COLO829 (cell line): ENCODE data around the gene PITPNB.

Source experiments
- DNase-seq: peaks from one replicate; pipeline ENCODE4 v3.0.0; 2012; ENCODE audit warnings: low spot score

Gene PITPNB

DNA sequence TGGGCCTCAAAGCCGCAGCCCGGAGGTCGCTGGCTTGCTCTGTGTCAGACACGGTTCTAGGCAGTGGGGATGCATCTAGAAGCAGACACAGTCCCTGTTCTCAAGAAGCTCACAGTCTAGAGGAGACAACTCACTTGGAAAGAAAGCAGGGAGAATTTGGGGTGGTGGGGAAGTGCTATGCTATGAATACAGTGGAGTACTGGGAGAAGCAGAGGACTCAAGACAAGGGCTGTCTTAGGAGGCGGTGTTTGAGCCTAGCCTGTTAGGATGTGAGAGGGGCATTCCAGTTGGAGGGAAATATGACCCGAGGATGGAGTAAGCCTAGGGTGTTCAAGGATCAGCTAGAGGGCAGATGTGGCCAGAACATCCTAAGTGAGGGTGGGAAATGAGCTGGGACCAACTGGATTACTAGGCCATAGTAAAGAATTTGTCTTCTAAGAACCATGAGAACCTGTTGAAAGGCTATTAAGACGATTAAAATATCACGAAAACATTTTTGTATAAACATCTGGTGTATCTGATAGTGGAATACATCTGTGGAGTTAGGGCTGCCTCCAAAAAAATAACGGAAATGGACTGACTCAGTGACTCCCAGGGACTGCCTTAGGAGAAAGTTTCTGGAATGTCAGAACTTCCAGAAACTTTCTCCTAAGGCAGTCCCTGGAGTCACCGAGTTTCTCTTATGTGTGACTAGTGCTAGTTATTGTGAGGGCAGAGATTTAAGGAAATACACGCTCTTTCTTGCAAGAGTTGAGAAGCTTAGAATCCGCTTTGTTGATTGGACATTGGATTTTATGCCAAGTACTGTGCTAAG, 1.1 kb upstream of the PITPNB start:
- DNase-seq, result no peak

DNA sequence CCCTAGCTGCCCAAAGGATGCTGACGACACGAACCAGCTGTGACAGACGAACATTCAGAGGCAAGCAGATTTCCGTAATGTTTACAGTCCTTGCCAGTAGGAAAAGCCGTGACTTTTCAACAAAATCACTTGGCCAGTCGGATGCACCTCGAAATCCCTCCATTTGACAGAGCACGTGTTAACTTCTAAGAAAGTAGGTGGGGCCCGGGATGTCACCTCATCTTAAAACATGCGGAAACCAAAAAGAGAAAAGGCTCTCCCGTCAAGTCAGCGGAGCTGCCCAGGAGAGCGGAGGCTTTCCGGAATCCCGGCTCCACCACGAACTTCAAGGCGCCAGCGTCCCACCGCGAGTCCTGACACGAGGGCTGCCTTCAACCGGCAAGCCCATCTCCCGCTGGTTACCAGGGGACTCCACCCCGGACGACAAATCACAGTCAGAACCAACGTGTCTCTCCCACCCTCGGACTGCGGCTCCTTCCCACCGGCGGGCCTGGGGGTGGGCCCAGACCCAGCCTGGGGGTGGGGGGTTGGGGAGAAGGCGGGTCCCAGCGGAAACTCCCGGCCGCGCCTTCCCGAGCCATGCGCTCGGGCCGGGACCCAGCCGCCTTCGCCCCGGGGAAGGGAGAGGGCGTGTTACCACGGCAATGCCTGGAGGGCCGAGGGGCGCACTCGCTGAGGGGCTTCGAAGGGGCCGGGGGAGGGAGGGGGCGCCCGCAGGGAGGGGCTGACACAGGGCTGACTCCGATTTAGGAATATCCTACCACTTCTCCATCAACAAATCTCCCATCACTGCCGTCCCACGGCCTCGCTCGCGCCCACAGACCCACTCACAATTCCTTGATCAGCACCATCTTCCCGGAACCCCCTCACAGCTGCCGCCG, 475 bp downstream of the PITPNB start:
- peak; percentile 44 for DNase-seq

DNA sequence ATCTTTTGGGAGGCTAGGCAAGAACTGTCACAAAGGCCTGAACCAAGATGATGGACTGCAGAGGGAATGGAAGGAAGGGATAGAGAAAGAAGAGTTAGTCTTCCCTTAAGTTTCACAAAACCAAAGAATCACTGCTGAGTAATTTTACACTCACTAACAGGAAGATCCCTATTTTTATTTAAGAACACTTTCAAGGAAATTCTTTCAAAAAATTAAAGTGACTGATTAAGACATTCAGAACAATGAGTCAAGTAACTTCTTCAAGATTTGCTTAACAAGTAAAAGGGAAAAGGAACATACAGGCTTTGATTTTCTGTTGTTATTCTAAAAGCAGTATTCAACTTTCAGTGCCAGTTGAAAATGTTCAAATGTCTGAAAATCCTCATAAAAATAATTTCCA, 3.1 kb downstream of the PITPNB start:
- DNase-seq, result no peak

DNA sequence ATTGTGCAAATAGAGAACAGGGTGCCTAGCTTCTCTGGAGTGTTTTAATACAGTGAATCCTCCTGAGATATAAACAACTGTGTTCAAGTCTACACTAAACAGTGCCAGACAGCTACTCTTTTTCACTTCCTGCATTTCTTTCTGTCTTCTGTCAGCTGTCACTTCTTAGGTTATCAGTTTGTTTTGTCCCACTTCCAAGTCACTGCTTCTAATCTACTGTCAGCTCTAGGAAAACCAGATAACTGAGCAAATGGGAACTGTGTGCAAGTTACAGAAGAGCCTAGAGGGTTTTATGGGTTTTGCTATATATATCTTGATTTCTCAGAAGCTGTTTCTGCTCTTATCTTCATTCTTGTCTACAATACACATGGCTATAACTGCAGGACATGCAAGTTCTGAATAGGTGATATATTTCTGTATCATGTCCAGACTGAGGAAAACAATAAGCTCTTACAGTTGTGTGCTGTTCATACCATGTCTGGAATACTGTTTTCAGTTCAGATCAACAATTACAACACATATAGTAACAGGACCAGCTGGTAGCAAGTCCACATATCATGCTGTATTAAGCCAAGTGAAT, 5.8 kb downstream of the PITPNB start:
- DNase-seq, result no peak

DNA sequence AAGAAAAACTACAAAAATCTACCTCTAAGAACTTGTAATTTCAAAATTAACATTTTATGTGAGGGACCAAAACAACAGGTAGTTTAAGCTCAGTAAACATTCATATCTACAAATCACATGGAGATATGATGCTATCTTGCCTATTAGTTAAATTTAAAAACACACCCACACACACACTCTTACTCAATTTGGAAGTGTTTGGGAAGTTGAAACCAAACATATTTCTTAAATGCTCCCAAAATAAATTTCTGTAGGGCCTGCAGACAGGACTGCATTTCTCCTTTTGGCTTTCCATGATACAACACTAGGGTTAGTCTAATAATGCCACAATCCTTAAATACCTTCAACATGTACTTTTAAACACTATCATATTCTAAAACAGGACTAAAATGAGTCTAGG, 7.0 kb downstream of the PITPNB start:
- DNase-seq, result no peak

DNA sequence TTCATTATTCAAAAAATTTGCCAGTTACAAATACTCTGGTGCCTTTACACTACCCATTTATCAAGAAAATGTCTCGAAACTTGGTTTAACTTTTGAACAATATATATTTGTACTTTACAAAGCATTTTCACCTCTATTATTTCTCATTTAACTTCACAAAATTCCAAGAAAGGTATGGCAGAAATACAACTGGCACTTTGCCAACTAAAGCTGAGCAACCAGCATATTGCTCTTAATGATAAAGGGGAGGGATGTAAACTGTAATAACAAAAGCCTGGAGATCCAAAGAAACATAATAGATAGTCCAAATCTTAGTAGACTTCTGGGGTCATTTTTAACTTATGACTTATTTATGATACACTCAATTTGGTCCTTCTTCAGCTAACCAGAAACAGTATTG, 7.7 kb downstream of the PITPNB start:
- no peak for DNase-seq

DNA sequence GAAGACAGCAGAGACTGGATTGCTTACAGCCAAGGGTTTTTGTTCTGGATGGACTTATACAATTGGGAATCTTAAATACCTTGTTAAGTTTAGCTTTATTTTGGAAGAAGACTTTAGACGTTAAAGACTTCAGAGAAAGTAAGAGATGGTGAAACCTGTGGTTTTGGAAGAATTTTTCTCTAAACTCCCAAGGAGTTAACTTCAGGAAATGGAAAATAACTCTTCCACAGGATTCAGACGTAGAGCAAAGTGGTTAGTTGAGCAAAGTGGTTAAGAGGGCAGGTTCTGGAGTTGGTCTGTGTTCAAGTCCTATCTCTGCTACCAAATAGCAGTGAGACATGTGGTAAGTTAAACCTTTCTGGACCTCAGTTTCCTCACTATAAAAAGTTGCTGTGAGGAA, 12.8 kb downstream of the PITPNB start:
- no peak for DNase-seq

DNA sequence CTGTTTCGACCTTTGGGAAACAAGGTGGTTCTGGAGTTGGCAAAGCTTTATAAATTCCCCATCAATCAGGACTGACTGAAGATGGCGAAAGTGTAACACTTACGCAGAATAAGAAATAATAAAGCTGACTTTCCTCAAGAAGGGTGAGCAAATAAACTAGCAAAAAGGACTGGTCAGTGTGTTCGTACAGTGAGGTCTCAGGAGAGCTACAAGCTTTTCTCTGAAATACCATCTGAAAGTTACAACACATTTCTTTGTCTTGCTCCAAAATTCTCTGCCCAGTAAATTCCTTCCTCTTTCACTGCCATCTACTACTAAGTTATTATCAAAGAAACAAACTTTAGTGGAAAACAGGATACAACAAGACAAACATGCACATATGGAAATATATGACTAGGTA, 13.4 kb downstream of the PITPNB start:
- no peak for DNase-seq

DNA sequence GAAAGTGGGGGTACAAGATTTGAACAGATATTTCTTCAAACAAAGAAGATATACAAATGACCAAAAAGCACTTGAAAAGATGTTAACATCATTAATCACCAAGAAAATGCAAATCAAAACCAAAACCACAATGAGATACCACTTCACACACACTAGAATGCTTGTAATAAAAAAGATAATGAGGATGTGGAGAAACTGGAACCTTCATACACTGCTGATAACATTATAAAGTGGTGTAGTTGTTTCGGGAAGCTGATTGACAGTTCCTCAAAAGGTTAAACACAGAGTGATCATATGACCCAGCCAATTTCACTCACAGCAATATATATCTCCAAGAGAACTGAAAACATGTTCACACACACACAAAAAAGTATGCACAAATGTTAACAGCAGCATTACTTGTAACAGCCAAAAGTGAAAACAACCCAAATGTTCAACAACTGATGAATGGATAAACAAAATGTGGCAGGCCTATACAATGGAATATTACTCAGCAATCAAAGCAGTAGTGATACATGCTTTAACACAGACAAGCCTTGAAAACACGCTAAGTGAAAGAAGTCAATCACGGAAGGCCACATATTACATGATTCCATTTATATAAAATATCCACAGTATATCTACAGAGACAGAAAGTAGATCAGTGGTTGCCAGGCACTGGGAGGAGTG, 15.1 kb downstream of the PITPNB start:
- DNase-seq, result no peak

DNA sequence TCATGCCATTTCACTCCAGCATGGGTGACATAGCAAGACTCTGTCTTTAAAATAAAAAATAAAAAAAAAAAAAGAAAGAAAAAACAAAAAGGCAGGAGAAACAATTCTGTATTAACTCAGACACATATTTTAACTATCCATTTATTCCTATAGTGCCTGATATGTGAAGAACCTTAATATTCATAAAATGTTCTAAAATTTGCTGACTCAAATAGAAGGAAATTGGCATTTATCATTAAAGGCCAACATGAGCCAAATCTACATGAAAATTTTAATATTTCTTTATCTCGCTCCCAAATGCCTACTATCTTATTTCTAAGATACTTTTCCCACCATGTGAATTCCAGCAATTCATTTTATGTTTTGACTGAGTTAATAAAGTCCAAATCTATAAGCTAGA, 18.9 kb downstream of the PITPNB start:
- DNase-seq, result no peak

DNA sequence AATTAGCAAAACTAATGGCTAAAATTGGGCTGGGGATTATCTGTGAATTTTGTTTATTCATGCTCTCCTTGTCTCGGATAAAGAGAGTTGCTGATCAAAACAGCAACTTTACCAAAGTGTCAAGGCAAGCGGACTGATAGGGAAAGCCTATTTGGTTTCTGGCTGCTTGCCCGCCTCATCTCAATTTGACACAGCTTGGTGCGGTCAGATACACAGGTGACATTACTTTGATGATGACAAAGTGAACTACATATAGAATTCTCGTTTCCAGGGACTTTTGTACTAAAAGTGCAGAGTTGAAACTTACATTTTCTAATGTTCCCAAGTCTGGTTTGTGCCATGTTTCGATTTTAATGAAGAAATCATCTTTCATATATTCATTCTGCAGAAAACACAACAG, 22.8 kb downstream of the PITPNB start:
- DNase-seq, result no peak

DNA sequence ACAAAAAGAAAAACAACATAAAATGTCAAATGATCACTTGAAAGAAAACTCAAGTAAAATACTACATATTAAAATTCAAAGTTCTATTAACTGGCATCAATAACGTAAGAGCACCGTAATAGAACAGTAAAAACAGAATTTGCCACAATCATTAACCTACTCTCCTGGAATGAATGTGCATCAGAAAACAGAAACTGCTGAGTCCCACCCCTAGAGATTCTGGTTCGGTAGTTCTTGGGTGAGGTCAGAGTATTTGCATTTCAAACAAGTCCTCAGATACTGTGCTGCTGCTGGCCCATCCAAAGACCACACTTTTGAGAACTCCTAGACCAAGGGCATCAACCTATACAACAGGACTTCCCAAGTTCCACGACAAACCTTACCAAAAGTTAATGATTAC, 23.5 kb downstream of the PITPNB start:
- DNase-seq, result no peak

DNA sequence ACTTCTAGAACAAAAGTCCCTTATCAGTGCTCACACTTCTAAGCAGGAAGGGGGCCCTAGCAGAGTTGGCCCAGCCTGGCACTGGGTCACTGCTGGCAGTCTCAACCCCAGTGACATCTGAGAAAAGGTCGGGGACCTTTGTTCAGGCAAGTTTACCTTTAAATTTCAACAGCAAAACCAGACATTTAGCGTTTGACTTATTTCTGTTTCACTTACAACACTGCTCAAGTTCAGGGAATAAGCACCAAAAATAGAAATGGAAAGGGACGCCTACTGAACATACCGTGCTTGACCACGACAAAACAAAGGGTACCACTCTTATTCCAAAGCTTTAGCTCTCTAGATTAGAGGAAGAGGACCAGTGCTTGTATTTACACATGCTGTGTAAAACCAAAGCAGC, 26.2 kb downstream of the PITPNB start:
- DNase-seq, result no peak

DNA sequence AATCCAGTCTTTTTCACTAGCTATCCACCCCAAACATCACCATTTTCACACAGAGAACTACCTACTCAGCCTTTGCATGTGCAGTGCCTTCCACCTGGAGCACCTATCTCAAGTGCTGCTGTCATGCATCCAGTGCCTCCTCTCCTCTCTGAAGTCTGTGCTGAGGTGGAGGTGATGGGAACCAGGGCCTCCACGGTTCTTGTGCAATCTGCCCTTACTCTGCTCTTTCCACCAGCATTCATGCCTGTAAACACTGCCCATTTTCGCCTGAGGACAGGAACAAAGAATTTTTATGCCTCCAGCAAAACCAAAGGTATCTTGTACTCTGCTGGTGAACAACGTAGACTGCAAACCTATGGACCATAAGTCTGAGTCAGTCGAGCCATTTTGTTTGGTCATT, 27.0 kb downstream of the PITPNB start:
- no peak for DNase-seq

DNA sequence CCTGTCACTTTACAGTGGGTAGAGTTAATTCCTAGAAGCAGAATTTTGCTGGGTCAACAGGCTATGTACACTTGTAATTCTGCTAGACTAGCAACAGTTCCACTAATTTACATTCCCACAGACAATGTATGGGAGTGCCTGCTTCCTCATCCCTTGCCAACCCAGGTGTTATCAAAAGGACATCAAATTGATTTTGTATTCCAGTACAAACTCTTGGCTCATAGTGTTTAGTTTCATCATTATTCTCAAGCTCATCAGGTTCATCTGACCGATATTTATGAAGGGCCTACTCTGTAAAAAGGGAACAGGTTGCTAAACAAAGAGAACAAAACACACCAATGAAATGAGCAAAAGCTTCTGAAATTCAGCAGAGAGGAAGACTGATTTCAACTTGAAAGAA, 30.7 kb downstream of the PITPNB start:
- DNase-seq, result no peak

DNA sequence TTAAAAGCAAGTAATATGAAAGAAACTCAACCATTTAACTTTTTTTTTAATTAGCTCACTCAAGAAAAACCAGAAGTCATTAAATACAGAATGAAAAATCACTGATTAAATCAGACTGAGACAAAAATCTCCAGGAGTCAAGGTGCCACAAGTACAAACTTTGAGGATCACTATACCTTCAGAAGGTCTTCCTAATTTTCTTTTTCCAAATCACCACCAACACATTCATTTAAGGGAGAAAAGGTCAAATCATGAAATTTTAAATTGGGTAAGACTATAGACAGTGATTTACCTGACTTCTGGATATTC, 32.3 kb downstream of the PITPNB start:
- no peak for DNase-seq

DNA sequence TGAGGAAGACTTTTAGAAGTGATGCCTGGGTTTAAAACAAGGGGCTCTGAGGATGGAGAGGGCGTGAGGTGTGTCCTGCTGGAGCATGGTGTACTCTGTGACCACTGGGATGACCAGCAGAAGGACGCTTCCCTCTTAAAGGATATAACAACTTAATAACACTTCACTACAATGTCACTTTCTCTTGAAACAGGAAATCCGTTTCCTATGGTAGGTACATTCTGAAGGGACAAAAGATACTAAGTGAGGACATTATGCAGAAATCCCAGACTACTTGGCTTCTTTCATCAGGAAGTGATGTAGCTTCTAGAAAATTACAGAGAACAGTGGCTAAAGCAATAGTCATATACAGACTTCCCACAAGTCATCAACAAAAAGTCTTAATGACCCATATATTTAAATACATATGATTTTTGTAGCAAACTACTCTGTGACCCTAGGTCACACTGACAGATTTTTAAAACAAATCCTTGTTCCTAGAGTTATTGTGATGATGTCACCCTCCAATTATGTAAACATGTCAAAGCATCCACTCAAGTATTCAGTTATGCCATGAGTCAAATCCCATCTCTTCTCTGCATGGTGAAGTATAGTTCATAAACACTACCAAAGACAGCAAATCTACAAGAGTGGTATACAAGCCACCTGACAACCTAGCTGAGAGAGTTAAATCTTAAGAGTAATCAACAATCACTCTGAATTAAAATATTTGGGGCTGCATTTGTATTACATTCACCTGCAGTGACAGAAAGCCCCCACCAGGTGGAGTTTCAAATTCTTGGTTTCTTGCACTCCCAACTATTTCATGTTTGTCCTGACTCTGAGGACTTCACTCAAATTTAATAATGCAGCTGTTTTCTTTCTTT, 32.8 kb downstream of the PITPNB start:
- peak; percentile 78 for DNase-seq

DNA sequence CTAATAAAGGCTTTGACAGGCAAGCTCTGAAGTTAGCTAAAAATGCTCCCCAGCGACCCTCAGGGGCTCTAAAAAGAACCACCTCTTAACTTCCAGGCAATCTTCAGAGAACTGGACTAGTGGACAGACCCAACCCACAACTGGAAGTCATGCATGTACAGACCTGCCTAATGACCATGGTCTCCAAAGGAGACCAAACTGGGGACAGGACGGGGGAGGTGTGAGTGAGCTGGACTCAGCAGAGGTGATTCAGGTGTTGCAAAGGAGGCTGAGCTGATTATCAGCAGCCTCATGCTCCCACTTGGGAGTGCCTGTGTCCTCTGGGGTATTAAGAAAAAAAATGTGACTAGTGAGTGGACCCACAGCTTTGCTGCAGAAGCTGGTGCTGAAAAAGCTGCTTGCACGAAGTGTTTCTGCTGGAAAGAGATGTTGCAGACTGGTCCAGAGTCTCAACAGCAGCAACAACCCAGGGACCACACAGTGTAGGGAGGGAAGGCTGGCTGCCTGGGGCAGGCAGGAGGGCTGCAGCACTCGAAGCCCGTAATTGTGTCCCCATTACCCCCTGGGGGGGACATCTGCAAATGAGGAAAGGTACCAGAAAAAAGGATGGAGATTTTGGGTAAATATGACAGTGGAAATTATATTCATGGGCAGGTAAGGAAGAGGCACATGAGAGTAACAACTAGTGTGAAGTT, 35.3 kb downstream of the PITPNB start:
- DNase-seq, result no peak

DNA sequence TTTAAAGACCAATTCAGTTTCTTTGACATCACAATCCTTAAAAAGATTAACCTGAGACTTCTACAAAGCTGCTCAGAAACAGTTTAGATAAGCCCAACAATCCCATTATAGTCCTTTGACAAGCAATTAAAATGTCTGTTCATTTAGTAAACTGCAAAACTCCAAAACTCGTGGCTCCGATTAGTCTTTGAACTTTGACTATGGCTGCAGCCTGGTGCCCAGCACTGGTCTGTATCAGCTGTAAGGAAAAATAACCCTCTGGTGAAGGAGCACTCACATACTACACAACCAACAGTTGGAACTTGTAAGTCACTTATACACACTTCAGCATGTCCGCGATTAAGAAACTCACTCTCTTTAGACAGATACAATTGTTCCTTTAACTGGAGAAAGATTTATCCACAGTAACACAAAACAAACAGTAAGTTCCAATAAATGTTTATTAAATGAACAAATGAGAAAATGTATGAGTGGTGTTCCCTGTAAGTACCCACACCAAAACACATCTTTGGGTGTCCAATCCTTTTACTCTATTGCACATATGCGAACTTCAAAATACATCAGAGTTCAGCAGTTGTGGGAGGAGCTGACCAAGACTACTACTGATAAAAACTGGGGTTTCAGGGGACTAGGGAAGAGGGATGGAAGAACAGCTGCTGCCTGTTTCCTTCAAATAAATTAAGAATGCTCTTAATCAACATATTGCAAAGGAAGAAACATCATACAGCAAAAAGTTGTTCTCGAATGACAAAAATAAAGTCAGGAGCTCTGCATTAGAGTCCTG, 36.4 kb downstream of the PITPNB start:
- DNase-seq, result no peak

DNA sequence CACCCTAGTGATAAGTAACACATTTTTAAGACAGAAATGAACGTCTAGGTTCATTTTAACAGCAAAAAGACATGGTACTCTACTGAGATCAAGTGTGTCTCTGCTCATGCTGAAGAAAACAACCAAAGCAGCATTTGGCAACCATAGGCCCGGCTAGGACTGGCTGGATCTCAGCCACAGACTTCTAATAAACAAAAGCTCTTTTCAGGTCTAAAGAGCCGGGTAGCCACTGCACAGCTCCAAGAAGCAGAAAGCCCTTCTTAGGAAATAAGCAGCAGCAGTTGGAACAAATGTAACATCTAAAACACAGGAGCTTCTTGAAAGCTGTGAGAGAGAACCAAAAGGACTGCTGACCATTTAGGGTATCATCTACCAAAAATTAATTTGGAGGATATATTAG, 37.6 kb downstream of the PITPNB start:
- peak; percentile 90 for DNase-seq
